MM.1S (cell line): ENCODE data around the gene RPGR.

Source experiments
- EZH2 ChIP-seq: fragments of 300-600 bp; sonication (generic); optimal IDR thresholded peaks from 2 replicates; pipeline ENCODE3; 2017; ENCODE audit warnings: low read depth, mild to moderate bottlenecking, antibody characterized with exemption, low read length, mixed read lengths
- EZH2phosphoT487 ChIP-seq: fragments of 300-600 bp; sonication (generic); IDR thresholded peaks from 2 replicates; pipeline ENCODE4 v1.6.1; 2018; ENCODE audit warnings: antibody characterized with exemption, low read length
- TF ChIP-seq, protein P1 (sequence below): fragments of 300-600 bp; sonication (generic); IDR thresholded peaks from 2 replicates; pipeline ENCODE4 v1.5.1; 2016; ENCODE audit warnings: antibody characterized with exemption, low read length, mixed read lengths

- TF ChIP-seq, protein P1, sequence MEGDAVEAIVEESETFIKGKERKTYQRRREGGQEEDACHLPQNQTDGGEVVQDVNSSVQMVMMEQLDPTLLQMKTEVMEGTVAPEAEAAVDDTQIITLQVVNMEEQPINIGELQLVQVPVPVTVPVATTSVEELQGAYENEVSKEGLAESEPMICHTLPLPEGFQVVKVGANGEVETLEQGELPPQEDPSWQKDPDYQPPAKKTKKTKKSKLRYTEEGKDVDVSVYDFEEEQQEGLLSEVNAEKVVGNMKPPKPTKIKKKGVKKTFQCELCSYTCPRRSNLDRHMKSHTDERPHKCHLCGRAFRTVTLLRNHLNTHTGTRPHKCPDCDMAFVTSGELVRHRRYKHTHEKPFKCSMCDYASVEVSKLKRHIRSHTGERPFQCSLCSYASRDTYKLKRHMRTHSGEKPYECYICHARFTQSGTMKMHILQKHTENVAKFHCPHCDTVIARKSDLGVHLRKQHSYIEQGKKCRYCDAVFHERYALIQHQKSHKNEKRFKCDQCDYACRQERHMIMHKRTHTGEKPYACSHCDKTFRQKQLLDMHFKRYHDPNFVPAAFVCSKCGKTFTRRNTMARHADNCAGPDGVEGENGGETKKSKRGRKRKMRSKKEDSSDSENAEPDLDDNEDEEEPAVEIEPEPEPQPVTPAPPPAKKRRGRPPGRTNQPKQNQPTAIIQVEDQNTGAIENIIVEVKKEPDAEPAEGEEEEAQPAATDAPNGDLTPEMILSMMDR, result no peak
- TF ChIP-seq EZH2, result no peak
- TF ChIP-seq EZH2phosphoT487, result no peak
Observed at GRCh38 chrX:38336538-38337240, 9.4 kb upstream of the RPGR start.
